GM18520 (cell line): ENCODE data around the gene ACTR8.
"Not testable (repeated sequence)": the region's sequence is repeated elsewhere in the genome, so short reads cannot be mapped to it uniquely, and the experiment has no call there.

Source experiments
- ATAC-seq: cut with Tn5 transposase; IDR thresholded peaks from one replicate; pipeline ENCODE4 v1.9.1; 2021; ENCODE audit not compliant: unreplicated experiment

The ACTR8 gene

GRCh38 chr3:53881691-53882593, at the start of gene ACTR8:
TSS of gene ACTR8 (minus strand) at chr3:53882152. CDS start at chr3:53882101, 51 bp downstream.
- peak; percentile 60 for ATAC-seq

GRCh38 chr3:53927208-53927872, 45.4 kb upstream of the ACTR8 start:
- ATAC-seq, result not testable (repeated sequence)

DNA sequence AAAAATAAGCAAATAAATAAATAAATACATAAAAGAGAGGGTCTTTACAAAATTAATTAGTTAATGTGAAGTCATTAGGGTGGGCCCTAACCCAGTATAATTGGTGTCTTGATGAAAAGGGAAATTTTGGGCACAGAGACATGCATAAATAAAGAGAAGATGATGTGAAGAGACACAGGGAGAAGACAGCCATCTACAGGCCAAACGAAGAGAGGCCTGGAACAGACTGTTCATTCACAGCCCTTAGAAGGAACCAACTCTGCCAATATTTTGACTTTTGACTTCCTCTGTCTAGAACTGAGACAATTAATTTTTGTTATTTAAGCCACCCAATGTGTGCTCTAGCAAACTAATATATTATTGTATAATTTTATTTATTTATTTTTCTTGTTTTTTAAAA, 39.3 kb upstream of the ACTR8 start:
- ATAC-seq, result no peak

- no peak for ATAC-seq
Observed at GRCh38 chr3:53919741-53920140, 37.8 kb upstream of the ACTR8 start.

GRCh38 chr3:53913401-53913800, 31.4 kb upstream of the ACTR8 start:
- ATAC-seq, result no peak

GRCh38 chr3:53902711-53903110, 20.8 kb upstream of the ACTR8 start:
- no peak for ATAC-seq

- ATAC-seq, result no peak
Observed at GRCh38 chr3:53902067-53902466, 20.1 kb upstream of the ACTR8 start.

DNA sequence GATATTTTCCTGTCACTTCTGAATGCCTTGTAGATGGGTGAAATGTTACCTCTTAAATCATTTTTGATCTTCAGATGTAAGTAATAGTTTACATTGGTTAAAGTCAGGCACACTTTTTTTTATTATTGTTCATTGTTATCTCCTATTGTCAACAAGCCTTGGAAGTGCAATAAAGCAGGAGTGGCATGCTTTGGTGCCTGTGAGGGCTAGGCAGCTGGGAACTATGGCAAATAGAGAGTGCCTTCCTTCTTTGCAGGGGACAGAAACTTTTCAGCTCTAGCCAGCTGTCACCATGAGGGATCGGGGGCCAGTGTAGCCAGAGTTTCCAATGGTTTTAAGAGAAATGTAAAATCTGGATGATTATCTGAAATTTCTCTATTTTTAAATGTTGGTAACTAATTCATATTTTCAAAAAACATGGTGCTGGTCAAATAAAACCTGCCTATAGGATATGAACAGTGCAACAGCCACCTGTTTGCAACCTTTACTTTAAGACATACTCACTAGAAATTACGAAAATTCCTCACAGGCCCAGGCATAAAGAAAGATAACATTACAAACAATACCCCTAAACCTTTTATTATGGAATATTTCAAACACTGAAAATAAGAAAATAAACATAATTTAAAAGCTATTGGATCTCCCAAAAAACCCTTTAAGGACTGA, 18.8 kb upstream of the ACTR8 start:
- no peak for ATAC-seq

- no peak for ATAC-seq
Observed at GRCh38 chr3:53899750-53900149, 17.8 kb upstream of the ACTR8 start.

GRCh38 chr3:53892286-53892637, 10.3 kb upstream of the ACTR8 start:
- ATAC-seq, result no peak

- ATAC-seq, result peak; percentile 93
Observed at GRCh38 chr3:53891497-53892285, 9.7 kb upstream of the ACTR8 start, which contains the start of gene SELENOK. TSS of gene SELENOK (minus strand) at chr3:53891859.

DNA sequence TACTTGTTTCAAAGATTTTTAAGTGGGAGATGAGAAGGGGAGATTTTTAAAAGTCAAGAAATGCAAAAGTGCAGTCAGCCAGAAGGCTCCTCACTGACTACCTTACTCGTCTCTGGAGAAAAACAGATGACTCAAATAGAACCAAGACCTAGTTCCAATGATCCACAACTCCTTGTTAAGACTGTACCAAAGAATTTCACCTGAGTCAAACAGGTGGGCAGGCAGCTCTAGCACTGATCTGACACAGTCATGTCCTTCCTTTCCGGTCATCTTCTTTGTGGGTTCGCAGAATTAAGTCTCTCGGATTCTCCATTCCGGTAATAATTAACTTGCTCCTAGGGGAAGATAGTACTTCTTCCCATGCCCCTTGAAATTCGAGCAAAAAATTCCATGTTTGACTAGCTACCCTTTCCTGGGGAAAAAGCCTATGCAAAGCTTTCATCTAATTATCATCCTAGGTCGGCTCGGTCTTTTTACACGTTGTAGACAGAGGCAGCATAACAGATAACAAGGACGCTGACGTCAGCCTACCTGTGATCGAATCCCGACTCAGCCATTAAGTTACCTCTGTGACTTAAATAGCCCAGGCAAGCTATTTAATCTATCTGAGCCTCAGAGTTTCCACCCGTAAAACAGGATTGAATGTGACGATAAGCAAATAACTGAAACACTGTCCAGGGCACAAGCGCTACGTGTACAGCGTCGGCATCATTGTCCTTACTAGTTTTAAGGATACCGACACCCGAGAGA, 8.9 kb upstream of the ACTR8 start:
- no peak for ATAC-seq

DNA sequence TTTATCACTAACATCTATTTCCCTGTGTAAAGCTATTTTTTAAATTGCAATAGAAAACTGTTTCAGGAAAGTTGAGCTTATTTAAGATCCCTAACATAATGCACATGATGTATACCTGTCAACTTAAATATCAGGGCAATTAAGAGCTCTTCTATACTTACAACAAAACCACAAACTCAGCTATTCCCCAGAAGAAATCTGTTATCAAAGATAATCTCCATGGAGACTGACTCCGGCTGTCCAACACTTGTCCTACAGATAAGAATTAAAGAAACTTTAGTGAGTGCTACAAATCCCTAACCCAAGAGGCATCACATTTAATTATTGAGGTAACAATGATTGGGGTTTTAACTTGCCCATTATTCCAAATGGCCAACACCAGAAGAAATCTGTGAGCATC, 6.3 kb upstream of the ACTR8 start:
- ATAC-seq, result no peak

- ATAC-seq, result no peak
Observed at GRCh38 chr3:53887446-53887845, 5.5 kb upstream of the ACTR8 start.

DNA sequence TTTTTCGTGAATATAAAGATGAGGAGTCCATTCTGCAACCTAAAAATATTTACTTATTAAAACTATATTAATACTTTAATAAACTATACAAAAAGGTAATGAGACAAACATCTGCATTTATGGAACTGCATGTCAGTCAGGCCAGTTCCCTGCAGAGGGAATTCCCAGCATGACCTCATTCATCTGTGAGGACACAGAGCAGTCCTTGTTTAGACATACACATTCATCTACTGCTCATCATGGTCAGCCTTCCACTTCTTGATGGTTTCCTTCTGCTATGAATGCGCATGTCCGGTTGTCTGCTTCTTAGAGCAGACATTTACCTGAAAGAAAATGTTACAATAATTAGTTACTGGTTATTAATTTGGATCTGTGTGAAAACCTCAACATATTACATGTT, 3.3 kb upstream of the ACTR8 start:
- ATAC-seq, result no peak

GRCh38 chr3:53884623-53885022, 2.7 kb upstream of the ACTR8 start:
- ATAC-seq, result no peak

DNA sequence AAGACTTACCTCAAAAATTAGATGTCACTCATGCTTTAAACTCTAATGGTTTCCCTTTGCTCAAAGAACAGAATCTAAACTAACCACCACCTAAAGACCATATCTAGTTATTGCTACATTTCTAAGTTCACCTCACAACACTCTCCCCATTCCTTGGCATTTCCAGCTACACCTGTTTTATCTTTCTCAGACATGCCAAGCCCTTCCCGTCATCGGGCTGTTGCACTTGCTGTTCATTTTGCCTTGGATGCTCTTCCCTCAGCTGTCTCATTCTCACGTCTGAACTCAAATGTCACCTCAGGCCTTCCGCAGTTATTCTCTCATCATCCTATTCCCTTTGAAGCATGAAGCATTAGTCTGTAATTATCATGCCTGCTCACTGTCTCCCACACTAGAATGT, 1.1 kb upstream of the ACTR8 start:
- ATAC-seq, result no peak

GRCh38 chr3:53880396-53881345, 1.3 kb downstream of the ACTR8 start:
- no peak for ATAC-seq
